GM12878 (cell line): ENCODE data around the gene ITGB2. TPM values are rescaled to one million over a fixed set of nuclear protein-coding genes. Genes with fewer than 3 reads are reported as not detected.
A peak's percentile ranks its signal among the peaks of the same experiment; 100 is the strongest.

ENCODE experiments used
- ATAC-seq: fragments of 200-7000 bp; cut with Tn5 transposase; 3 replicates; pipeline ENCODE4 v1.9.1; 2020; ENCODE audit warnings: mild to moderate bottlenecking, moderate library complexity
- BruUV-seq: library from RNA; stranded (reverse); fragments of 400-500 nt; replicated peaks from 2 replicates; lab custom pipeline; 2021; lab: Mats Ljungman, UMichigan
- CTCF ChIA-PET: fragments of 300-600 bp; sonication (Branson Sonifier 250); formaldehyde crosslinking; extraction: SDS; loops from one replicate; lab custom pipeline; 2021; ENCODE audit warnings: inconsistent platforms; lab: Yijun Ruan, JAX
- POLR2A ChIA-PET: fragments of 350-600 bp; formaldehyde crosslinking; extraction: SDS; loops from one replicate; lab custom pipeline; 2021; ENCODE audit warnings: inconsistent platforms; lab: Charles Lee
- RAD21 ChIA-PET: fragments of 300-600 bp; sonication (Branson Sonifier 250); formaldehyde crosslinking; loops from one replicate; lab custom pipeline; 2023; ENCODE audit warnings: antibody characterized with exemption; ENCODE audit not compliant: unreplicated experiment; lab: Charles Lee
- SMC1A ChIA-PET: fragments of 300-600 bp; sonication (Branson Sonifier 250); formaldehyde crosslinking; loops from one replicate; lab custom pipeline; 2023; ENCODE audit not compliant: unreplicated experiment, uncharacterized antibody; lab: Charles Lee
- DNase-seq: peaks from one replicate; pipeline ENCODE4 v3.0.0-alpha.2; 2011; ENCODE audit warnings: low read depth, low spot score
- FAIRE-seq: peaks from 3 replicates; lab custom pipeline; 2011; peaks lifted over from hg19 to GRCh38; lab: Jason Lieb, UNC
- H2AFZ ChIP-seq: 2 replicates; pipeline ENCODE4 v1.6.0; 2011; ENCODE audit warnings: low read depth, low read length, control low read depth; ENCODE audit not compliant: control insufficient read depth
- H3K27ac ChIP-seq: 2 replicates; pipeline ENCODE4 v1.5.1; 2011; ENCODE audit warnings: control low read depth; ENCODE audit not compliant: control insufficient read depth, insufficient read depth
- H3K27me3 ChIP-seq, 2 experiments: replicated peaks in 1 of 2; 2 replicates each; pipeline versions ENCODE4 v1.6.0 to v1.6.1; 2011; ENCODE audit warnings: low read length in 1 of 2; ENCODE audit not compliant: control insufficient read depth in 2 of 2, insufficient read depth in 2 of 2
- H3K36me3 ChIP-seq, 2 experiments: 2 replicates each; pipeline ENCODE4 v1.5.1; 2011; ENCODE audit warnings: low read length in 1 of 2; ENCODE audit not compliant: control insufficient read depth in 2 of 2, insufficient read depth in 2 of 2
- H3K4me1 ChIP-seq: 2 replicates; pipeline ENCODE4 v1.6.1; 2011; ENCODE audit warnings: mild to moderate bottlenecking, low read length, moderate library complexity, mixed read lengths; ENCODE audit not compliant: control insufficient read depth, insufficient read depth
- H3K4me2 ChIP-seq: 2 replicates; pipeline ENCODE4 v1.6.0; 2011; ENCODE audit warnings: control low read depth; ENCODE audit not compliant: control insufficient read depth, insufficient read depth
- H3K4me3 ChIP-seq: fragments of 200-600 bp; sonication (generic); 2 replicates; pipeline ENCODE4 v1.5.1; 2016
- H3K79me2 ChIP-seq: 2 replicates; pipeline ENCODE4 v1.6.0; 2011; ENCODE audit warnings: low read length; ENCODE audit not compliant: control insufficient read depth, insufficient read depth
- H3K9ac ChIP-seq: 2 replicates; pipeline ENCODE4 v1.8.0; 2011; ENCODE audit warnings: low read length, control low read depth, mixed read lengths; ENCODE audit not compliant: control insufficient read depth, insufficient read depth
- H3K9me3 ChIP-seq: replicated peaks from 3 replicates; pipeline ENCODE4 v1.5.1; 2011; ENCODE audit warnings: mild to moderate bottlenecking, low read length; ENCODE audit not compliant: control insufficient read depth, insufficient read depth
- H4K20me1 ChIP-seq: 2 replicates; pipeline ENCODE4 v1.6.0; 2011; ENCODE audit not compliant: control insufficient read depth, insufficient read depth
- CBX5 ChIP-seq: sonication (generic); IDR thresholded peaks from 2 replicates; pipeline ENCODE4 v1.6.1; 2016; ENCODE audit warnings: low read depth, moderate library complexity, mild to moderate bottlenecking, inconsistent platforms
- CHD1 ChIP-seq: IDR thresholded peaks from 2 replicates; pipeline ENCODE4 v1.6.1; 2012; ENCODE audit warnings: low read depth, low read length, improper control_type of control experiment
- CREB1 ChIP-seq: IDR thresholded peaks from 2 replicates; pipeline ENCODE4 v1.6.1; 2012; ENCODE audit warnings: low read depth, mild to moderate bottlenecking, inconsistent platforms
- FOS ChIP-seq: IDR thresholded peaks from 3 replicates; pipeline ENCODE4 v1.6.1; 2011; ENCODE audit warnings: borderline replicate concordance; ENCODE audit not compliant: insufficient read length; ENCODE audit errors: extremely low read depth
- RAD51 ChIP-seq: fragments of 450-650 bp; IDR thresholded peaks from 2 replicates; pipeline ENCODE4 v1.6.1; 2016; ENCODE audit warnings: moderate library complexity, mild to moderate bottlenecking, inconsistent platforms
- TAF1 ChIP-seq: IDR thresholded peaks from 2 replicates; pipeline ENCODE4 v1.6.1; 2011; ENCODE audit warnings: mild to moderate bottlenecking, low read depth, low read length, borderline replicate concordance
- WGBS: methylation state at CpG from one replicate; pipeline ENCODE4 v1.1.6; 2016; ENCODE audit warnings: low lambda C conversion rate; ENCODE audit not compliant: insufficient replicate concordance, insufficient coverage; ENCODE audit errors: missing lambda C conversion rate; 5-methylcytosine and 5-hydroxymethylcytosine counted together
- in situ Hi-C: fragments of 300-500 bp; cut with MboI; formaldehyde crosslinking; loops from 9 replicates; pipeline ENCODE4 v1.14.3; 2018; ENCODE audit warnings: mixed read lengths
- intact Hi-C: fragments of 100-400 bp; cut with micrococcal nuclease; formaldehyde crosslinking; loops from one replicate; pipeline ENCODE4 v1.14.2; 2022; ENCODE audit not compliant: unreplicated experiment
- polyA plus RNA-seq, 11 experiments: library from polyadenylated mRNA; depleted of rRNA in 4 of 11; unstranded in 6 of 11; stranded (reverse) in 5 of 11; fragments of >200 nt; fragmentation: Nextera tagmentation in 4 of 11; fragmentation: Illumina TruSeq in 1 of 11; extraction: Ambion mirVana in 4 of 11; extraction: Trizol in 1 of 11; gene quantifications; 1 replicate in 1 of 11; 2 replicates in 10 of 11; pipeline versions ENCODE4 v1.2.1 to v1.2.3, GENCODE V29; 2011 to 2016; ENCODE audit warnings: inconsistent platforms in 2 of 11, missing spikeins in 2 of 11, low read depth in 1 of 11
- total RNA-seq, 4 experiments: library from RNA; depleted of rRNA in 3 of 4; stranded (reverse); fragments of >200 nt in 3 of 4; fragmentation: Illumina TruSeq in 1 of 4; extraction: Trizol in 1 of 4; gene quantifications; 2 replicates each; pipeline versions ENCODE4 v1.2.1 to v1.2.3, GENCODE V29; 2013 to 2021
- TF ChIP-seq, protein P1 (sequence below): fragments of 450-650 bp; IDR thresholded peaks from 2 replicates; pipeline ENCODE4 v1.6.1; 2016; ENCODE audit warnings: mild to moderate bottlenecking, moderate library complexity, borderline replicate concordance
- TF ChIP-seq, protein P2 (sequence below): fragments of 450-650 bp; IDR thresholded peaks from 2 replicates; pipeline ENCODE4 v1.6.1; 2016; ENCODE audit warnings: mild to moderate bottlenecking
- TF ChIP-seq, protein P3 (sequence below): IDR thresholded peaks from 2 replicates; pipeline ENCODE4 v1.6.1; 2011; ENCODE audit warnings: borderline replicate concordance, low read depth, mild to moderate bottlenecking, moderate library complexity, mixed read lengths, low read length; ENCODE audit not compliant: insufficient read depth; ENCODE audit errors: extremely low read length

Gene ITGB2
- total and polyA plus RNA-seq, 10 of the 15 experiments (the other 5 are each of a cell fraction or from before 2014, with no cell fraction given) = 8.0 to 172 (median 58.9) TPM

DNA sequence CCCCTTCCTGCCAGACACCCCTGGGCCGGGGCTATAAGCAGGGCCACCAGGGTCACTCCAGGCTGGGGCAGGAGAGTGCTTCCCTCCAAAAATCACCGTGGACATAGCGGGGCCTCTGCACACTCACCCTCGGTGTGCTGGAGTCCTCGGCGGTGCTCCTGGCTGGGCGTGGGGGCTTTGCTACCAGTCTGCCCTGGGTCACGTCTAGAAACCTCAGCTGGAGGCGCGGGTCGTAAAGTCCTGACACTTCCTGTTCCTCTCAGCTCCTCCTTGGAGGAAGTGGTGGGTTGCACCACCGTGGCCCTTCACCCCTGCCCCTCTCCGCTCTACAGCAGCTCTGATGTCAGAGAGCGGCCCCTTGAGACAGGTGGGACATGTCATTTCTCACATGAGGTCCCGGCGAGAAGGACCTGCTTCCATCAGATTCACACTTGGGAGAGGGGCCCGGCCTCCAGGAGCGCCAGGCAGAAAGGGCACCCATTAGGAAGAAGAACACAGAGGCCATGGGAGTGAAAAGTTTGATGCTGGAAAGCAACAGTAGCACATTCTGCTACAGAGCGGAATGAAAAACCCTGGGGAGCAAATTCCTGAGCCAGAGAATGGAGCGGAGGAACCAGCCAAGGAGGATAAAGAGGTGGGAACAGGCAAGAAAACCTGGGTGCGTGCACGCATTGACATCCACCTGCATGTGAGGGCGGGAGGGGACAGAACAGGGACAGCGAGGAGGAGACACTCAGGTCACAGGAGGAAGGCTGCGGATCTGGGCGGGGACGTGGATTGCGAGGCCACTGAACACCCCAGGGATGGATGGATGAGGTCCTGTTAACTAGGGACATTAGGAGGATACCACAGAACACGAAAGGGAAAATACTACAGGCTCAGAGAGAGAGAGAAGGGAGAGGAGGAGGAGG lies at the start of gene ITGB2 (continued):
- TF ChIP-seq, protein P1, sequence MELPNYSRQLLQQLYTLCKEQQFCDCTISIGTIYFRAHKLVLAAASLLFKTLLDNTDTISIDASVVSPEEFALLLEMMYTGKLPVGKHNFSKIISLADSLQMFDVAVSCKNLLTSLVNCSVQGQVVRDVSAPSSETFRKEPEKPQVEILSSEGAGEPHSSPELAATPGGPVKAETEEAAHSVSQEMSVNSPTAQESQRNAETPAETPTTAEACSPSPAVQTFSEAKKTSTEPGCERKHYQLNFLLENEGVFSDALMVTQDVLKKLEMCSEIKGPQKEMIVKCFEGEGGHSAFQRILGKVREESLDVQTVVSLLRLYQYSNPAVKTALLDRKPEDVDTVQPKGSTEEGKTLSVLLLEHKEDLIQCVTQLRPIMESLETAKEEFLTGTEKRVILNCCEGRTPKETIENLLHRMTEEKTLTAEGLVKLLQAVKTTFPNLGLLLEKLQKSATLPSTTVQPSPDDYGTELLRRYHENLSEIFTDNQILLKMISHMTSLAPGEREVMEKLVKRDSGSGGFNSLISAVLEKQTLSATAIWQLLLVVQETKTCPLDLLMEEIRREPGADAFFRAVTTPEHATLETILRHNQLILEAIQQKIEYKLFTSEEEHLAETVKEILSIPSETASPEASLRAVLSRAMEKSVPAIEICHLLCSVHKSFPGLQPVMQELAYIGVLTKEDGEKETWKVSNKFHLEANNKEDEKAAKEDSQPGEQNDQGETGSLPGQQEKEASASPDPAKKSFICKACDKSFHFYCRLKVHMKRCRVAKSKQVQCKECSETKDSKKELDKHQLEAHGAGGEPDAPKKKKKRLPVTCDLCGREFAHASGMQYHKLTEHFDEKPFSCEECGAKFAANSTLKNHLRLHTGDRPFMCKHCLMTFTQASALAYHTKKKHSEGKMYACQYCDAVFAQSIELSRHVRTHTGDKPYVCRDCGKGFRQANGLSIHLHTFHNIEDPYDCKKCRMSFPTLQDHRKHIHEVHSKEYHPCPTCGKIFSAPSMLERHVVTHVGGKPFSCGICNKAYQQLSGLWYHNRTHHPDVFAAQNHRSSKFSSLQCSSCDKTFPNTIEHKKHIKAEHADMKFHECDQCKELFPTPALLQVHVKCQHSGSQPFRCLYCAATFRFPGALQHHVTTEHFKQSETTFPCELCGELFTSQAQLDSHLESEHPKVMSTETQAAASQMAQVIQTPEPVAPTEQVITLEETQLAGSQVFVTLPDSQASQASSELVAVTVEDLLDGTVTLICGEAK = peak; percentile 67; the same call in 1 of the 2 replicates
- TF ChIP-seq TAF1 (0 out of 2 replicates have a peak, but pooled peaks have one; percentile 19), FOS (no peak)
- TF ChIP-seq, all 136 proteins: peak for 31

DNA sequence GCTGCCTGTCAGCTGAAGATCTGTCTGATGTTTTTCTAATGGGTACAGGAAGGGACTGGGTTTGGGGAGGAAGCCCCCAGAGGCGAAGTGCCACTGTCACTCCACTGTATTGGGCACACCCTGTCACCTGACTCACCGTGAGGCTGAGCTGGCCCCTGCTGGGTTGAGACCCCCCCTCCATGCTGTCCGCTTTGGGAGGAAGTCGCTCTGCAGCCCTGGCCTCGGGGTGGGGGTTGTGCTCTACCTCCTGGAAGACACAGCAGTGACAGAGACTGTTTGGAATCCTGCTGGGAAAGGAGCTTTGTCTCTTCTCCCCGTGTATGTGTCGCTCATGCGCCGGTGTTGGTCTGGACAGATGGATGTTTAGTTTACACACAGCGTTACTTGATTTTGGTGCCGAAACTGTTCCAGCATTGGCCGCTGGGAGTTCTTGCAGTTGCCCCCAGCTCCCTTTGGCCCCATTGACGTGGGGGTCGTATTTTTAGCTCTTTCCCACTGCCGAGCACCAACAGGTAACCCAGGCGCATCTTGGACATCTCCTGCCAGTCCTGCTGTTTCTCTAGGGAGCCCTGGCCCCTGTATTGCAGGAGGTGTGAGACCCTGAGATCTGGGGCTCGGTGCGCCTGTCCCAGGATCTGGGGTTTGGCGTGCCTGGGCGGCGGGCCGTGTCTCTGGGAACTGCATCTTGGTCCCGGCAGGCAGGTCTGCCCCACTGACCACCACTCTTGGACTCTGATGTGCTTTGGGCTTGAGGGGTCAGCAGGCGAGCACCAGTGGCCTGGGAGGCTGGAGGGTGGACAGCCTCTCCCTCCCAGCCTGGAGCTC lies 49.4 kb upstream of the ITGB2 start:
- ATAC-seq (no peak), DNase-seq (no peak), FAIRE-seq (no peak)
- intact Hi-C loops = no loop called here
- CTCF ChIA-PET = interaction anchor here (1.3 kb wide), 1 partner anchor 168 kb away, joined by 3 read pairs; no protein-coding TSS in a partner anchor
- Histone ChIP-seq H3K4me1 (peaks cover 4% of the 10 kb centered on the region), H3K27me3 (no peaks in the 10 kb centered on the region), H3K4me3 (no peak overlapping the region), H3K4me2 (no peak overlapping the region), H2AFZ (no peak overlapping the region), H3K9ac (no peak overlapping the region), H3K79me2 (no peaks in the 10 kb centered on the region), H3K36me3 (peaks cover 8 to 28% of the 10 kb centered on the region in 2 experiments; a peak in 3 of 4 replicates), H3K9me3 (no peaks in the 10 kb centered on the region; the same call in 2 of the 3 replicates), H3K27ac (no peak overlapping the region), H4K20me1 (no peaks in the 10 kb centered on the region)
- POLR2A ChIA-PET = no interaction called here
- SMC1A ChIA-PET = interaction anchor here (0.8 kb wide), 1 partner anchor 170 kb away, joined by 3 read pairs; no protein-coding TSS in a partner anchor
- in situ Hi-C loops = no loop called here
- BruUV-seq = no TSS peak
- RAD21 ChIA-PET = interaction anchor here (1.7 to 1.9 kb wide), 2 partner anchors 159 to 168 kb away, joined by 4 to 6 read pairs; no protein-coding TSS in a partner anchor
- 92% methylated on average over 24 of the region's 24 CpGs for WGBS
- TF ChIP-seq CBX5 = no peak
- TF ChIP-seq, protein P2, sequence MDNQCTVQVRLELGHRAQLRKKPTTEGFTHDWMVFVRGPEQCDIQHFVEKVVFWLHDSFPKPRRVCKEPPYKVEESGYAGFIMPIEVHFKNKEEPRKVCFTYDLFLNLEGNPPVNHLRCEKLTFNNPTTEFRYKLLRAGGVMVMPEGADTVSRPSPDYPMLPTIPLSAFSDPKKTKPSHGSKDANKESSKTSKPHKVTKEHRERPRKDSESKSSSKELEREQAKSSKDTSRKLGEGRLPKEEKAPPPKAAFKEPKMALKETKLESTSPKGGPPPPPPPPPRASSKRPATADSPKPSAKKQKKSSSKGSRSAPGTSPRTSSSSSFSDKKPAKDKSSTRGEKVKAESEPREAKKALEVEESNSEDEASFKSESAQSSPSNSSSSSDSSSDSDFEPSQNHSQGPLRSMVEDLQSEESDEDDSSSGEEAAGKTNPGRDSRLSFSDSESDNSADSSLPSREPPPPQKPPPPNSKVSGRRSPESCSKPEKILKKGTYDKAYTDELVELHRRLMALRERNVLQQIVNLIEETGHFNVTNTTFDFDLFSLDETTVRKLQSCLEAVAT = no peak
- TF ChIP-seq CREB1 = no peak
- TF ChIP-seq RAD51 = no peak
- no peak for TF ChIP-seq CHD1
- TF ChIP-seq, protein P3, sequence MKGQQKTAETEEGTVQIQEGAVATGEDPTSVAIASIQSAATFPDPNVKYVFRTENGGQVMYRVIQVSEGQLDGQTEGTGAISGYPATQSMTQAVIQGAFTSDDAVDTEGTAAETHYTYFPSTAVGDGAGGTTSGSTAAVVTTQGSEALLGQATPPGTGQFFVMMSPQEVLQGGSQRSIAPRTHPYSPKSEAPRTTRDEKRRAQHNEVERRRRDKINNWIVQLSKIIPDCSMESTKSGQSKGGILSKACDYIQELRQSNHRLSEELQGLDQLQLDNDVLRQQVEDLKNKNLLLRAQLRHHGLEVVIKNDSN = peak; percentile 6
